SIG-M5 treated with dmso at 0.1 percent for 504 hours (cell line): ENCODE results near the gene PRRT3.
"Not testable (repeated sequence)": the region's sequence is repeated elsewhere in the genome, so short reads cannot be mapped to it uniquely, and the experiment has no call there.

Experiments
- DNase-seq: peaks from one replicate; lab custom pipeline; 2025; ENCODE audit not compliant: unreplicated experiment; lab: John Stamatoyannopoulos, UW

Gene PRRT3

GRCh38 chr3:9918261-9919038 is 33.8 kb downstream of the PRRT3 start:
- DNase-seq, result no peak

GRCh38 chr3:9917820-9918219 is 34.4 kb downstream of the PRRT3 start:
- no peak for DNase-seq

- peak; percentile 48 for DNase-seq
Measured at GRCh38 chr3:9916734-9917680, 35.2 kb downstream of the PRRT3 start, which contains the start of gene IL17RC. Gene IL17RC (plus strand): TSS chr3:9917098. CDS start chr3:9917316, 218 bp downstream.

- no peak for DNase-seq
Measured at GRCh38 chr3:9916346-9916733, 35.9 kb downstream of the PRRT3 start.

- peak; percentile 60 for DNase-seq
Measured at GRCh38 chr3:9915254-9916141, 36.7 kb downstream of the PRRT3 start.

- peak; percentile 33 for DNase-seq
Measured at GRCh38 chr3:9914559-9915253, 37.5 kb downstream of the PRRT3 start.

- DNase-seq, result no peak
Measured at GRCh38 chr3:9914011-9914410, 38.2 kb downstream of the PRRT3 start.

- DNase-seq, result no peak
Measured at GRCh38 chr3:9913601-9914000, 38.6 kb downstream of the PRRT3 start.

GRCh38 chr3:9912294-9912935 is 39.8 kb downstream of the PRRT3 start:
- peak; percentile 73 for DNase-seq

GRCh38 chr3:9911863-9912262 is 40.3 kb downstream of the PRRT3 start:
- DNase-seq, result no peak

- no peak for DNase-seq
Measured at GRCh38 chr3:9909221-9910013, 42.8 kb downstream of the PRRT3 start.

GRCh38 chr3:9908286-9908685 is 43.9 kb downstream of the PRRT3 start:
- no peak for DNase-seq

- DNase-seq, result no peak
Measured at GRCh38 chr3:9906480-9906879, 45.7 kb downstream of the PRRT3 start.

GRCh38 chr3:9903904-9904303 is 48.3 kb downstream of the PRRT3 start:
- DNase-seq, result no peak

- DNase-seq, result no peak
Measured at GRCh38 chr3:9903238-9903624, 49.0 kb downstream of the PRRT3 start.

- no peak for DNase-seq
Measured at GRCh38 chr3:9902372-9903237, 49.6 kb downstream of the PRRT3 start, which contains the start of gene IL17RE. Gene IL17RE (plus strand): TSS chr3:9902848. CDS start chr3:9902933, 85 bp downstream.

- no peak for DNase-seq
Measured at GRCh38 chr3:9901967-9902366, 50.2 kb downstream of the PRRT3 start.

- not testable (repeated sequence) for DNase-seq
Measured at GRCh38 chr3:9900965-9901415, 51.2 kb downstream of the PRRT3 start.
